OCI-LY7 (cell line): ENCODE data around the gene CAPNS1.

Experiments used
- CTCF ChIP-seq: fragments of 200-600 bp; sonication (generic); conservative IDR thresholded peaks from 2 replicates; pipeline ENCODE4 v1.5.1; 2014; ENCODE audit warnings: mild to moderate bottlenecking, antibody characterized with exemption, low read length, moderate library complexity, mixed read lengths
- EZH2phosphoT487 ChIP-seq: fragments of 200-600 bp; sonication (generic); IDR thresholded peaks from 2 replicates; pipeline ENCODE4 v1.6.1; 2018; ENCODE audit warnings: low read depth, borderline replicate concordance, mild to moderate bottlenecking, mixed run types, antibody characterized with exemption, low read length, moderate library complexity, mixed read lengths

GRCh38 chr19:36090910-36091695 lies 48.8 kb upstream of the CAPNS1 start:
- TF ChIP-seq CTCF = no peak
- TF ChIP-seq EZH2phosphoT487 = no peak
